T follicular helper cell (primary cell): ENCODE data around the gene KDF1.
A peak's percentile ranks its signal among the peaks of the same experiment; 100 is the strongest.

Experiments used
- DNase-seq: peaks from one replicate; pipeline ENCODE4 v3.0.0-alpha.2; 2020; ENCODE audit warnings: low read depth

The KDF1 gene

GRCh38 chr1:26915204-26915842 is 44.9 kb downstream of the KDF1 start:
- DNase-seq = no peak

- DNase-seq = no peak
Measured at GRCh38 chr1:26913754-26914619, 46.3 kb downstream of the KDF1 start, which contains the start of gene NR0B2. TSS of gene NR0B2 (minus strand) at chr1:26913975. CDS start at chr1:26913940, 35 bp downstream.

DNA sequence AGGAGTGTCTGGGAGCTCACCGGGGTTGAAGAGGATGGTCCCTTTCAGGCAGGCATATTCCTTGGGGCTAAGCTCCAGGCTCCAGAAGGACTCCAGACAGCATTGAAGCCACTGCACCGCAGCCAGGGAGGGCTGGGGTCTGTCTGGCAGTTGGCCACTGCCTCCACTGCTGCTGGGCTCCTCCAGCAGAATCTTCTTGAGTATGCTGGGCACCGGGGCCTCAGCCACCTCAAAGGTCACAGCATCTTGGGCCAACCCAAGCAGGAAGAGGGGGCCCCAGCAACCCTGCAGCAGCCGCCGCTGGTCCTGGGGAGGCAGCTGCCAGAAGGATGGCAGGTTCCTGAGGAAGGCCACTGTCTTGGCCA is 46.9 kb downstream of the KDF1 start:
- DNase-seq = no peak

- DNase-seq = no peak
Measured at GRCh38 chr1:26912147-26912490, 48.1 kb downstream of the KDF1 start.

DNA sequence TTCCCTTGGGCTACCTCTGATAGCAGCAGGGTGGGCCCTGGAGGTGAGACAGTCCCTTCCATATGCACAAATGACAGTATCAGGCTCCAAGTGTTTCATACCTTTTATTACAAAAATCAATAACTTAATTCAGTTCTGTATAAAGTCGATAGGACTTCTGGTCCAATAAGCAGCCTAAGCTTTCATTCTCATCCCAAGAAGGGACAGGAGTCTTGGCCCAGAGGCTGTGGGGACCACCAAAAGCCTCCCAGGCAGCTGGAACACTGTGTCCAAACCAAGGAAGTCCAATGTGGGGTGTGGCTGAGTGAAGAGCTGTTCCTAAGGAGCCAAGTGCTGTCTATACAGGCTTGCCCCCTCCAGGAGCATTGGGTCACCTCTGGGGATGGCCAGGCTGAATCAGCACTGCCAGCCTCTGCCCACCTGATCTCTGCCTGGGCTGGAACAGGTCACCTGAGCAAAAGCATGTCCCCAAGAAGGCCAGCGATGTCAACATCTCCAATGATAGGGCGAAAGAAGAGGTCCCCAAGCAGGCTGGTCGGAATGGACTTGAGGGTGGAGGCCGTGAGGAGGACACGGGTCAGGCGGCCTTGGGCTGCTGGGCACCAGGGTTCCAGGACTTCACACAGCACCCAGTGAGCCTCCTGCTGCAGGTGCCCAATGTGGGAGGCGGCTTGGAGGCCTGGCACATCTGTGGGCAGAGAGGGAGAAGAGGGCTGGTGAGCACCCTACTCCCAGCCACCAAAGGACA is 48.7 kb downstream of the KDF1 start:
- no peak for DNase-seq

DNA sequence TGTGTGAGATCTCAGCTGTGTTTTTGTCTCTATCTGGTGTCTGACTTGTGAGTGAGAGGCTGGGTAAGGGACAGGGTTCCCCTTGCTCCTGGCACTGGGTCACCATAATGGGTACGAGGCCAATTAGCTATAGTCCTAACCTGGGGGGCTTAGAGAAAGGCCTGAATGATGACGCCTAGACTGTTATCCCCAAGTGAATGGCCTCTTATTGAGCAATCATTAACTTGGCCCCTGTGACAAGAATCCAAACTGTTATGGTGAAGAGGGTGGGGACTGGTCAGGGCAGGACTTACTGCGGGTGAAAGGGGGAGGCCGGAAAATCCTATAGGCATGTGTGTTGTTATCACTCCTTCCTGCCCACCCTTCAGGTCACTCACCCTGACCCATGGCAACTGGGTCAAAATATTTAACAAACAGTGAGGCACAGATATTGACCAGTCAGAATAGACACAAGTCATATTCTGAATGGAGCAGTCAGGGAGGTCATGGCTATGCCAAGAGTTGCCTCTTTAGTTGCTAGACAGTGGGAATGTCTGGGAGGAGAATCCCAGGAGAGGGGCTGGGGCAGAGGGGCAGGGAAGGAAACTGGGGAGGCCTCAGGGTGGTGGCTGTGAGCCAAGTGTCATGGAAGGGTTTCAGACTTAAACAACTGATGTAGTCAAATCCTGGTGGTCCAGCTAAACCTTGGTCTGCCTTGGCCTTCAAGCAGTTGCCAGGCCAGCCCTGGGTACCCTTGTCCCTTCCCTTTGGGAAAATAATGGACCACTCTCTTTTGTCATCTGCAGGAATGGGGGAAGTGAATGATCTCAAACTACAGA is 49.7 kb downstream of the KDF1 start:
- DNase-seq = no peak

- DNase-seq = no peak
Measured at GRCh38 chr1:26909951-26910342, 50.3 kb downstream of the KDF1 start.

DNA sequence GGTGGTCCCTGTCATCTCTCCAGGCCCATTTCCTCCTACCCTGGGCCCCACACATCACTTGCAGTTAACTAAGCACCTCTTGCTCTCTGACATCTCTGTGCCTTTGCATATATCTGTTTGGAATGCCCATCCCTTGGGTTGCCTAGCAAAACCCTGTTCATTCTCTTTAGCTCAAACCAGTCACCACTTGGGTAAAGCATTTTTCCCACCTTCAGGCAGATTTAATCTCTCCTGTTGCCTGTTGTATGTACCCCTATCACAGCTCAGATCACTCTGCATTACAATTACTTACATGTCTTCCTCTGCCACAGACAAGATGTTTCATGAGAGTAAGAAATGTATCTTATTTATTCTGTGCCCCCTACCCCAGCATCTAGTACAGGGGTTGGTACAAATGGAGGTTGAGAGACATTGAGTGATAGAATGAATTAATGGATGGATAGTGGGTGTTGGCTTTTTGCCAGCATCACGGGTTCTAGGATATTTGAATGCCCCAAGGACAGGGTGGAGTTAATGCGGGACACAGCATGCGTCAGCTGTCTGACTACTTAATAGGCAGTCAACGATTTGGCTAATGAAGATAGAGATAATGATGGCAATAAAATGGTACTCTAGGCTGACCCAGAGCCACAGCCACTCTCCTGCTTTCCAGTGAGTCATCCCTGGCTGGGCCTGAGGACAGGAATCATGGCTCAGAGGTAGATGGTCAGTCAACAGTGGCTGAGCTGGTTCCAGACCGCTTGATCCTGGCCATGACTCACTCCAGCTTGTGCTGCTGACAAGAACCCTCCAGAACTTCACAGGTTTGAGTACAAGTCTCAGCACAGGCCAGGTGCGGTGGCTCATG is 53.0 kb downstream of the KDF1 start:
- no peak for DNase-seq

DNA sequence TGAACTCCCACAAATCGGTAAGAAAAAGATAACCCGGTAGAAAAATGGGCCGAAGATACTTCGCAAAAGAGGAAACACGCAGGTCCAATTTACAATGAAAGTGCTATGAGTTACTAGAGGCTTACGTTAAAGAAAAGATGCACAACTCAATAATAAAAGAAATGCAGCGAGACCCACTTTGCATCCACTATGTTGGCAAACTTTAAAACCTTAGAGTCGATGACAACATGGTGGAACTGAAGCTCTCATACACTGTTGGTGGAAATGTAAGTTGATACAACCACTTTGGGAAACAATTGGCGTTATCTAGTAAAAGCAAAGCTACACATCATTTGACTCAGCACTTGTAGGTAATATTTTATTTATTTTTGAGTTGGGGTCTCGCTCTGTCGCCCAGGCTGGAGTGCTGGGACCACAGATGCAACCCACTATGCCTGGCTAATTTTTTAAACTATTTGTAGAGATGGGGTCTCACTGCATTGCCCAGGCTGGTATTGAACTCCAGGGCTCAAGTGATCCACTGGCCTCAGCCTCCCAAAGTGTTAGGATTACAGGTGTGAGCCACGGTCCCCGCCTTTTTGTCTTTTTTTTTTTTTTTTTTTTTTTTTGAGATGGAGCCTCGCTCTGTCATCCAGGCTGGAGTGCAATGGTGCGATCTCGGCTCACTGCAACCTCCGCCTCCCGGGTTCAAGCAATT is 59.3 kb downstream of the KDF1 start:
- no peak for DNase-seq

GRCh38 chr1:26900001-26900814 is 60.1 kb downstream of the KDF1 start, which contains the start of gene GPATCH3:
TSS of gene GPATCH3 (minus strand) at chr1:26900467. CDS start at chr1:26900442, 25 bp downstream.
- DNase-seq = peak; percentile 82
